Suprapubic skin (tissue), 4 donors: ENCODE measurements around the gene RAB3A.

ENCODE experiments used
- EP300 ChIP-seq: sonication (generic); formaldehyde crosslinking; IDR thresholded peaks from one replicate; pipeline ENCODE4 v1.6.1; 2017; ENCODE audit warnings: antibody characterized with exemption
- POLR2A ChIP-seq, 2 donors: fragments of 450-650 bp; IDR thresholded peaks; one replicate each; pipeline ENCODE4 v1.6.1; 2017; ENCODE audit warnings: antibody characterized with exemption in 2 of 2, mild to moderate bottlenecking in 2 of 2, moderate library complexity in 2 of 2
- POLR2AphosphoS5 ChIP-seq, 3 donors: sonication (generic); formaldehyde crosslinking; IDR thresholded peaks; one replicate each; pipeline ENCODE4 v1.6.1; 2017; ENCODE audit warnings: antibody characterized with exemption in 3 of 3
- TF ChIP-seq, protein P1 (sequence below), 2 donors: fragments of 200-600 bp in 1 of 2; fragments of 450-650 bp in 1 of 2; sonication (generic) in 1 of 2; IDR thresholded peaks; one replicate each; pipeline ENCODE4 v1.5.1; 2016 to 2019; ENCODE audit warnings: antibody characterized with exemption in 2 of 2, mild to moderate bottlenecking in 1 of 2, moderate library complexity in 1 of 2

DNA sequence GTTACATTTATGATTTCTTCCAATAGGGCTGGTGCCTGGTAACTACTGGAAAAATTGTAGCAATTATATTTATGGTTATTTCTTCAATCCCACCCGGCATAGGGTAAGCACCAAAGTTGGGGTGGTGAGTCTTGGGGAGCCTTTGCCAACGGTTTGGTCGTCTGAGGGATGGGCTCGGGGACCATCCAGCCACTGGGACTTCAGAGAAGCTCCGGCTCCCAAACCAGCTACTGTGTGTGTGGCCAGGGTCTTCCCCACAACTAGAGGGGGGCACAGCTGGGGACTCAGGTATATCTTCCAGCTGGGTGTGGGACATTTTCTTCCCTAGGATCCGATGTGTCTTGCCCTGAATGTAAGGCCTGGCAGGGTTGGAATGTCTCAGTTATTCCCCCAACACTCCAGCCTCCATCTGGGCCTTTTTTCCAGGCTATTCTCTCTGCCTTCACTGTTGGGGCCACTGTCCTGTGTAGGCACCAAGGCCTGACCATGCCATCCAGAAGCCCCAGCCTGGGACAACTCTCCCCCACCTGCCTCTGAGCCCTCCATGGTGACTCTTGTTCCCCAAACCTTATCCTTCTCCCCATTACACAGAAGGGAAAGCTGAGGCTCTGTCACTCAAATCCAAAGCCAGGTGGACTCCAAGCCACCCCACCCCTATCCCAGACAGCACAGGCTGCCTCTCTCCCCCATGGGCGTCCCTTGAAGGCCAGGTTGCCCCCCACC is 31.4 kb downstream of the RAB3A start:
- TF ChIP-seq, protein P1, sequence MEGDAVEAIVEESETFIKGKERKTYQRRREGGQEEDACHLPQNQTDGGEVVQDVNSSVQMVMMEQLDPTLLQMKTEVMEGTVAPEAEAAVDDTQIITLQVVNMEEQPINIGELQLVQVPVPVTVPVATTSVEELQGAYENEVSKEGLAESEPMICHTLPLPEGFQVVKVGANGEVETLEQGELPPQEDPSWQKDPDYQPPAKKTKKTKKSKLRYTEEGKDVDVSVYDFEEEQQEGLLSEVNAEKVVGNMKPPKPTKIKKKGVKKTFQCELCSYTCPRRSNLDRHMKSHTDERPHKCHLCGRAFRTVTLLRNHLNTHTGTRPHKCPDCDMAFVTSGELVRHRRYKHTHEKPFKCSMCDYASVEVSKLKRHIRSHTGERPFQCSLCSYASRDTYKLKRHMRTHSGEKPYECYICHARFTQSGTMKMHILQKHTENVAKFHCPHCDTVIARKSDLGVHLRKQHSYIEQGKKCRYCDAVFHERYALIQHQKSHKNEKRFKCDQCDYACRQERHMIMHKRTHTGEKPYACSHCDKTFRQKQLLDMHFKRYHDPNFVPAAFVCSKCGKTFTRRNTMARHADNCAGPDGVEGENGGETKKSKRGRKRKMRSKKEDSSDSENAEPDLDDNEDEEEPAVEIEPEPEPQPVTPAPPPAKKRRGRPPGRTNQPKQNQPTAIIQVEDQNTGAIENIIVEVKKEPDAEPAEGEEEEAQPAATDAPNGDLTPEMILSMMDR (IDR thresholded peaks at IDR 0.05): no peak
- TF ChIP-seq POLR2A (IDR thresholded peaks at IDR 0.05) (no peak), POLR2AphosphoS5 (IDR thresholded peaks at IDR 0.05) (no peak), EP300 (no peak)
